LNCaP clone FGC (cell line): ENCODE results near the gene NAA11.

Experiments used
- DNase-seq: peaks from one replicate; pipeline ENCODE4 v3.0.0-alpha.2; 2011; ENCODE audit warnings: low read depth
- H3K4me3 ChIP-seq: 2 replicates; pipeline ENCODE4 v1.5.1; 2011; ENCODE audit warnings: mild to moderate bottlenecking, low read depth, low read length, control low read depth
- CTCF ChIP-seq: IDR thresholded peaks from 2 replicates; pipeline ENCODE4 v1.5.1; 2012; ENCODE audit warnings: mild to moderate bottlenecking; ENCODE audit not compliant: control insufficient read depth, insufficient read depth; ENCODE audit errors: extremely low read depth

Gene NAA11

GRCh38 chr4:79358438-79358837, 32.6 kb upstream of the NAA11 start:
- no peak overlapping the region for H3K4me3 ChIP-seq
- no peak for DNase-seq
- TF ChIP-seq CTCF = no peak

- no peak for DNase-seq
- TF ChIP-seq CTCF = no peak
Observed at GRCh38 chr4:79357365-79357764, 31.5 kb upstream of the NAA11 start.

DNA sequence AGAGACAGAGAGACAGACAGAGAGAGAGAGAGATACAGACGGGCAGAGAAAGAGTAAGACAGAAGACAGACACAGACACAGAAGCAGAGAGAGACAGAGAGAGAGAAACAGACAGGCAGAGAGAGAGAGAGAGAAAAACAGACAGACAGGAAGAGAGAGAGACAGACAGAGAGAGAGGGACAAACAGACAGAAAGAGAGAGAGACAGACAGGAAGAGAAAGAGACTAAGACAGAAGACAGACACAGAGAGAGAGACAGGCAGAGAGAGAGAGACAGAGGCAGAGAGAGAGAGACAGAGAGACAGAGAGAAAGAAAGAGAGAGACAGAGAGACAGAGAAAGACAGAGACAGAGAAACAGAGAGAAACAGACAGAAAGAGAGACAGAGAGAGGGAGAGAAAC, 27.2 kb upstream of the NAA11 start:
- TF ChIP-seq CTCF = no peak
- H3K4me3 ChIP-seq = no peak overlapping the region
- no peak for DNase-seq

More at GRCh38 chr4:79357365-79357764, 31.5 kb upstream of the NAA11 start:
- H3K4me3 ChIP-seq = no peak overlapping the region

- no peak overlapping the region for H3K4me3 ChIP-seq
- no peak for TF ChIP-seq CTCF
- DNase-seq = no peak
Observed at GRCh38 chr4:79348405-79348804, 22.5 kb upstream of the NAA11 start.

GRCh38 chr4:79341893-79342653, 16.2 kb upstream of the NAA11 start:
- no peak overlapping the region for H3K4me3 ChIP-seq
- TF ChIP-seq CTCF = no peak
- no peak for DNase-seq

DNA sequence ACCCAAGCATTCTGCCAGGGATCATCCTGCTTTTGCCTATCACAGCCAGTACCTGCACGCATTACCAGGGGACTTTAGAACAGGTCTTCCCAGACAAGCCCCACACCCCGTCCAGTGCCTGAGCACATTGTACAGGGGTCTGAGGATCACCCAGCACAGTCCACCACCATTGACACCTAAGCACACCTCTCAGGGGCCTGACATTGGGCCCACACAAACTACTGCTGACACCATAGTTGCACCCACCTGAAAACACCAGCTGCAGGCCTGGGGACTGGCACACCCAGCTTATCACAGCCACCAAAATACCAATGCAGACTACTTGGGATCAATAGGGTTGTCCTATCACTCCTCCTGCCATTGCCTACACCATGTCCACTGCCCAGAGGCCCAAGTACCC, 14.7 kb upstream of the NAA11 start:
- DNase-seq = no peak

More for the DNA sequence above, 14.7 kb upstream of the NAA11 start:
- TF ChIP-seq CTCF = no peak
- no peak overlapping the region for H3K4me3 ChIP-seq
